GM21737 (cell line): ENCODE measurements around the gene TOM1L2.

Source experiments
- ATAC-seq: cut with Tn5 transposase; IDR thresholded peaks from one replicate; pipeline ENCODE4 v1.9.1; 2021; ENCODE audit warnings: mild to moderate bottlenecking, moderate library complexity; ENCODE audit not compliant: unreplicated experiment

The TOM1L2 gene

DNA sequence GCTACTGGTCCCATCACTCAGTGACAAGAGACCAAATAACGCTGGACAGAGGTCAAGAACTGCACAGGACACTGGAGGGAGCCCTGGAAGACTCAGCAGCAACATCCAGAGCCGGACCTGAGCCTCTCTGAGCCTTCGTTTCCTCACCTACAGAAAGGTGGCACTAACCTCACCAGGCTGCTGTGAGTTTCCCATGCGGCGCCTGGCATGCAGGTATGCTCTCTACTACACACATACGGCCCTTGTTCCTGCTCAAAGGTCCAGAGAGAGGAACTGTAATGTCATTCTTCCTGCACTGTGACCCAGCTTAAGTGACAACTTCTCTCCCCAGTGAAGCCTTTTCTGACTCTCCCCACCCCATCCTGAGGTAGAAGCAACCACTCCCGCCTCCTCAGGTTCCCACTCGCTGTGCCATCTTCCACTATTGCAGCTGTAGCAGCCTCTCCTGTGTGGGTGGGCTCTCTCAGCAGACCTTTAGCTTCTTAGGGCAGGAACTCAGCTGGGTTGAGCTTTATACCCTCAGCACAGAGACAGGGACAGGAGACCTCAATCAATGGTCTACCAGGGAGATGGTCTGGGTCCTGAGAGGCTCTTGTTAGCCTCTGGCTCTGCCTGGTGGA is 91.5 kb downstream of the TOM1L2 start:
- ATAC-seq = no peak

DNA sequence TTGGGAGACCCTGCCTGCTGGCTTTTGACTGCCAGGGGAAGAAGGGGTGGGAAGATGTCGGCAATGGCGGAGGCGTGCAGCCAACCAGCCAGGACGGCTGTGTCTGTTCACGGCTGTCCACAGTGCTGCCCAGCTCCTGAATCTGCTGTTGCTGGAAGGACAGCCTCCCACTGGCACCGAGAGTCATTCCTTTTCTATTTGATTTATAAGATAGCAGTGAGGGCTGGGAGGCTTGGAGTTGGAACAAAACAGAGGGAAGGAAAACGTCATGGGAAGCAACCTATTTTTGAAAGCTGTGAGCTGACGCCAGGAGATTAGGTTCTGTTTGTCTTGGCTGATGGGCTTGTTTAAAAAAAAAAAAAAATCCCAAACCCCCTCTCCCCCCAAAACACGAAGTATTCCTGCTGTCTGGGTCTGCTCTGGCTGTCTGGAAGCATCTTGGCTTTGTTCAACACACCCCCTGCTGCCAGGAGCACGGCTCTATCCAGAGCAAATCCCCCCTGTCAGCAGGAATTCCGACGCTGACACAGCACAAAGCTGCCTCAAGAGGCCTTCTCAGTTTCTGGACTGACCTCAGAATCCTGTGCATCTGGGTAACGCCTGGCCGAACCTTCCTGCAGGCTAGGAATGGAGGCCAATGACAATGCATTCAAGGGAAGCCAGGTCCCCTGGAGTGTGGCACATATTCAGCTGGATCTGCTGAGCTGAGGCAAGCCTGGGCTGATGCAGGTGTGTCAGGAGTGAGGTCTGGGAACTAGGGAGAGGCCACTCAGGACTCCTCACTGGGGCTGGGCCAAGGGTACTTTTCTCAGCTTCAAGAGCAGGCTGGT is 94.5 kb downstream of the TOM1L2 start:
- no peak for ATAC-seq

DNA sequence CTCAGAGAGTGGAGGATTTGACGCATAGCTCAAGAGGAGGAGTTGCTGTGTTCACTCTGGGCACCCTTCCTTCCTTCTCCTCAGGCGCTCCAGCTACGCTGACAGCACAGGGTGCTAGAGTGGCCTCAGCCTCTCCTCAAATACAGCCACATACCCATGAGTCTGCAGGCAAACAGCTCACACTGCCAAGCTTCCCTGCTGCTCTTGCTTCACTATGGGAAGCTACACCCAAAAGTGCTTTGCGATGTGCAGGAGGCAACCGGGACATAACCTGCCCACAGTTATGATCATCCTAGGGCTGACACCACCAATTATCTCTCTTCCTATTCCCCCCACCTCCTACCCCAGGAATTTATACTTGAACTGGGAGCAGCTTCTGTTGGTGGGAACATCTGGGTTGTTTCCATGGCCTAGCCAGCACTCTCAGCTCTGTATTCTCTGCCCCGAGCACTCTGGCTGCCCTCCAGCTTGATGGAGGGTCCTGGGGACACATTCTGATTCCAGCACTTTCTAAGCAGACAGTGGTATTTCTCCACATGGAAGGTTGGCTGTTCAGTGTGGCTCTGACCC is 95.2 kb downstream of the TOM1L2 start:
- ATAC-seq = no peak

- no peak for ATAC-seq
Measured at GRCh38 chr17:17874478-17874877, 97.7 kb downstream of the TOM1L2 start.

GRCh38 chr17:17873450-17873991 is 98.7 kb downstream of the TOM1L2 start:
- no peak for ATAC-seq

DNA sequence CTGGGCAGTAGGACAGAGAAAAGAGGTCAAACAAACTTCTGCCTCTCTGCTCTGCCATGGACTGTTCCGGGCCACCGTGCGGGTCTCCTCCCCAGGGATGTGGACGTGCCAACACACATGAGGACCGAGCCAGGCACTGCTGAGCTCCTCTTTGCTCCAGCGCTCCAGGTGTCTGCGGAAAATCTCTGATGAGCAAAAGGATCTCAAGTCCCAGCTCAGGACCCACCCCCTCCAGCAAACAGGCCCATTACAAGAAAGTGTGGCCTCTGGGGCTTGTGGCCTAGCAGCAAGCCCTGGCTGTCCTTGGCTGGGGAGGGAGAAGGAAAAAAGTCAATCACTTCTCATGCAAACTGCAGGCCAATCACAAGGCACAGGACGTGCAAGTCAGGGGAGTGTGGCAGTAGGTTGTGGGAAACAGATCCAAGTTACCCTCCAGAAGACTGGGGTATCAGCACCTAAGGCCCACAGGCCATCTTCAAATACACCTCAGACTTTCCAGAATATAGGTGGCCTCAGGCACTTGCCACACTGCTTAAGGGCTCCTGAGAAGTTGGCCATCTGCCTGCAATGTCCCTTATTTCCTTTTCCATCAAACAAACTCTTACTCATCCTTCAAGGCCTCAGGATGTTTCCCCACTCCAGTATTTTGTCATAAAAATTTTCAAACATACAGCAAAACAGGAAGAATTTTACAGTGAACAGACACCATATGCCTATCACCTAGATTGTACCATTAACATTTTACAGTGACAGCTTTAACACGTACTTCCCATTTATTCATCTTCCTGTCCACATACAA is 99.5 kb downstream of the TOM1L2 start:
- ATAC-seq = no peak

DNA sequence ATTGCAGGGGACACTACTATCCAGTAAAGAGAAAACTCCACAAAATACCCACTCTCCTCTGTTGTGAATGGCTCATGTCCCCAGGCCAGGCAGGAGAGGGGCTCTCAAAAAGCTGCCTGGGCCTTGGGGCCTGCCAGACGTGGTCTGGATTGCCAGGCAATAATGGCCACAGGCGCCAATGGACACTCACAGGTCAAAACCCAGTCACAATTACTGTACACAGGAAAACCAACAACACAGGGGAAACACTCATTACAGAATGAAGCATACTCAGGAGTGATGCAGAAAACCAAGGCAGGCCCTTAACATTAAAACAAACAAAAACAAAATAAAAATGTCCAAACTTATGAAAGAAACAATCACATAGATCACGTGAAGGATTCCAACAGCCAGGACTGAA is 100.3 kb downstream of the TOM1L2 start:
- ATAC-seq = no peak

- ATAC-seq = no peak
Measured at GRCh38 chr17:17870247-17870646, 102.0 kb downstream of the TOM1L2 start.

GRCh38 chr17:17868641-17869522 is 103.3 kb downstream of the TOM1L2 start:
- no peak for ATAC-seq

DNA sequence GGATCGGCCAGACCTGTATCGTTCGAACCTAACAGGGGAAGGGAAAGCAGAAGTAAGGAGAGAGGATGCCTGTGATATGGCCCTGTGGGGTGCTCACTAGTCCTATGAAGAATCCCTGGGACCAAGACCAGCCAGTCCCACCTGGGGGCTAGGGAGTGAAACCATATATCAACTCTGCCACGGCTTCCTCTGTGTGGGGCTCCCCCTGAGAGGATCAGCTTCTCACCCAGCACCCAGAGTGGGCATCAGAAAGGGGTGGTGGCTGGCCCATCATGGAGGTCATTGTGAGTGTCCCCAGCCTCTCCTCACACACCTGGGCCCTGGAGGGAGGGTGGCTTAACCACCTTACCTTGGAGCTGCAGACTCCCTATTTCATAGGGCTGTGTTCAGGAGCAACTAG is 105.3 kb downstream of the TOM1L2 start:
- ATAC-seq = no peak

GRCh38 chr17:17866425-17866824 is 105.8 kb downstream of the TOM1L2 start:
- no peak for ATAC-seq

- no peak for ATAC-seq
Measured at GRCh38 chr17:17865035-17865434, 107.2 kb downstream of the TOM1L2 start.

DNA sequence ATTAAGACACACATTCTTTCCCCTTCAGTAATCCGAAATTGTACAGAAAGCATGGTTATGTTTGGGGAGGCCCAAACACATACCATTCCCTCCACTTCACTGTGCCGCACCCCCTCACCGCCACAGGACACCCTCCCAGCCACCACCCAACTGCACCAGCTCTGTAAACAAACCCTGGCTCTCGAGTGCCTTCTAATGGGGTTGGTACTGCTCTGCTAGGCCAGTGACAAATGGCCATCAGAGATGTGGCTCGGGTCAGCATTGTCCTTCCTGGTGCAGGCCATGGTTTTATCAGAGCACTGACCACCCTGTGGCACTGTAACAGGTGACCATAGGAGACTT is 111.5 kb downstream of the TOM1L2 start:
- ATAC-seq = no peak

DNA sequence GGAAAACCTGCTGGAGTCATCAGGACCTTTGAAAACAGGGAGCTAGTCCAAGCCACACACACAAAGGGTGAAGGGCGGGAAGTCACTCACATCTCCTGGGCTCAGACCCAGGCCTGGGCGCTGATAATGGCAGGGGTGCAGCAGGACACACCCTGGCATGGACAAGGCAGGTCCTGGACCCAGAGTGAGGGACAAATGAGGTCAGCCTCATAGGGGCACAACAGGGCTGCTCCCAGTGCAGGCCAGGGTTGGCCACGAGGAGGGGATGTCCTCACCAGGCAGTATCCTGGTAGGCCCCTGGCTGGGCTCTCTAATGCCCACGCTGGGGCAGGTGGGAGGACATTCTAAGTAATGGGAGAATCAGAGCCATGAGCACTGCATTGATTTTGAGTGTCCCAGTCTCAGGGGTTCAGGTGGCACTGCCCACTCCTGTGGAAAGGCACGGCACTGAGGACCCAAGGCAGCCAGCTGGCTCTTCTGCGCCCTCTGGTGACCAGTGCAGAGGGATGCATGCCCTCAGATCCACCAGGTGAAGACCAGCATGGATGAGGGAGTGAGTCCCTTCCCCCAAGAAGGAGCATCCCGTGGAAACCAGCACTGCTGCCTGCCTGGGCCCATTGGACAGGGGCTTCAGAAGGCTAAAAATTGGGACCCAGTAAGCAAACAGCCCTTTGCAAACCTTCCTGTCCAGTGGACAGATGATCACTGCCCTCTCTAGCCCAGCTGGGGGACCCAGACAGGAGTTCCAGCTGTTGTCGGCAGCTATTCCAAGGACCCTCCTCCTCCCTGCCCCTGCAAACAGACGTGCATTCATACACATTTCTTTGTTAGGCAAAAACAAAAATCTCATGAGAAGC is 112.1 kb downstream of the TOM1L2 start:
- no peak for ATAC-seq

- no peak for ATAC-seq
Measured at GRCh38 chr17:17857496-17857895, 114.7 kb downstream of the TOM1L2 start.

- no peak for ATAC-seq
Measured at GRCh38 chr17:17856386-17856785, 115.8 kb downstream of the TOM1L2 start.

- no peak for ATAC-seq
Measured at GRCh38 chr17:17855976-17856375, 116.2 kb downstream of the TOM1L2 start.

GRCh38 chr17:17853811-17854447 is 118.3 kb downstream of the TOM1L2 start:
- ATAC-seq = no peak

- ATAC-seq = no peak
Measured at GRCh38 chr17:17852930-17853329, 119.3 kb downstream of the TOM1L2 start.
